ENCODE data around the gene IMMP2L. TPM values are rescaled to one million over a fixed set of nuclear protein-coding genes. Genes with fewer than 3 reads are reported as not detected.

Gene IMMP2L
- total RNA-seq, 1 donor from 2014 or later: 31.9 TPM

- H3K27me3 Mint-ChIP-seq: no peaks in the 10 kb centered on the region
- POLR2A ChIA-PET: interaction anchor here (0.9 kb wide), 1 partner anchor 15 kb away, joined by 5 read pairs; no protein-coding TSS in a partner anchor
- no peak overlapping the region for H3K4me3 Mint-ChIP-seq
- no peak for DNase-seq
- peaks cover 8% of the 10 kb centered on the region for H3K4me1 Mint-ChIP-seq
- no peaks in the 10 kb centered on the region for H3K36me3 Mint-ChIP-seq (ENCODE audit: low read depth)
- intact Hi-C loops (cut with micrococcal nuclease): no loop called here
- no peak for ATAC-seq (ENCODE audit: low read depth)
- no peak overlapping the region for H3K27ac Mint-ChIP-seq
- CTCF ChIA-PET: no interaction called here
- H3K9me3 Mint-ChIP-seq: no peaks in the 10 kb centered on the region
- TF ChIP-seq CTCF (IDR thresholded peaks at IDR 0.05): no peak
These were observed 533.1 kb downstream of the IMMP2L start for GRCh38 chr7:111029141-111029572.

DNA sequence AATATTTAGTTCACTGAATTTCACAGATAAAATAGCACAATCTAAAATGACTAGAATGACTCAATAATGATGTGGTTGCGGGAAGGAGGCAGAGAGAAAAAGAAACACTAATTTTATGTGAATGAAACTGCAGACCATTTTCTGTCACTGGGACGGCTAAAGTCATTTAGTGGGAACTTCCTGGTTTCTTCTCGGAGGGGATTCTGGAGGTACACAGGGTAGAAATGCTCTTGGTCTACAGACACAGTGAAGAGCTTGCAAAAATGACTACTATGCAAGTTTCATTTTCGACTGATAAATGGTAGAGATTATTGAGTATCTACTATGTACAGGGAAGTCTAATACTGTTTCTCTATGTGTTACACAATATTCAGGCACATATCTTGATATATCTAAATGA, 534.9 kb downstream of the IMMP2L start:
- H3K27me3 Mint-ChIP-seq: no peaks in the 10 kb centered on the region
- H3K4me1 Mint-ChIP-seq: peaks cover 8% of the 10 kb centered on the region
- ChIA-PET POLR2A (no interaction called here), CTCF (no interaction called here)
- H3K4me3 Mint-ChIP-seq: no peak overlapping the region
- no peak overlapping the region for H3K27ac Mint-ChIP-seq
- no peaks in the 10 kb centered on the region for H3K9me3 Mint-ChIP-seq
- DNase-seq: no peak
- intact Hi-C loops (cut with micrococcal nuclease): no loop called here
- H3K36me3 Mint-ChIP-seq (ENCODE audit: low read depth): no peaks in the 10 kb centered on the region
- TF ChIP-seq CTCF (IDR thresholded peaks at IDR 0.05): no peak
- no peak for ATAC-seq (ENCODE audit: low read depth)

GRCh38 chr7:111026806-111027205, 535.5 kb downstream of the IMMP2L start:
- ATAC-seq (ENCODE audit: low read depth) (no peak), DNase-seq (no peak)
- ChIA-PET CTCF (interaction anchor here (0.7 kb wide), 1 partner anchor 10 kb away, joined by 3 read pairs; no protein-coding TSS in a partner anchor), POLR2A (no interaction called here)
- no peaks in the 10 kb centered on the region for H3K9me3 Mint-ChIP-seq
- H3K4me3 Mint-ChIP-seq: no peak overlapping the region
- H3K36me3 Mint-ChIP-seq (ENCODE audit: low read depth): peaks cover 2% of the 10 kb centered on the region
- H3K4me1 Mint-ChIP-seq: peaks cover 8% of the 10 kb centered on the region
- H3K27me3 Mint-ChIP-seq: no peaks in the 10 kb centered on the region
- TF ChIP-seq CTCF (IDR thresholded peaks at IDR 0.05): no peak
- intact Hi-C loops (cut with micrococcal nuclease): no loop called here
- H3K27ac Mint-ChIP-seq: no peak overlapping the region

DNA sequence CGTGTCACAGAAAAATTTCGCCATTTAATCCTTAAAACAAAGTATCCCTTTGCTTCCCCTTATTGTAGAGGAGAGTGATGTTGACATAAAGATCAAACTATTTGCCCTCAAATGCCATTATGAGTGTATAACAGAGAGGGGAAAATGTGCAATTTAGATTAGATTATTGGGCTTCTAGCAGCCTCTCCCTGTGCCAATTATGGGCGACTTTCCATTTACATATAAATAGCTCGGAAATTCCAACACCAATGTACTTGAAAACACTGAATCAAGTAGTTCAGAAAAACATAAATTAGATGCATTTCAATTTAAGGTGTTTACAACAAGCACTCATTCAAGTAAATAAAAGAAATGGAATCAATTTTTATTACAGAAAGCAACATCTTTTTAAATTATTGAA, 535.9 kb downstream of the IMMP2L start:
- no peak for TF ChIP-seq CTCF (IDR thresholded peaks at IDR 0.05)
- peaks cover under 1% of the 10 kb centered on the region for H3K9me3 Mint-ChIP-seq
- CTCF ChIA-PET: interaction anchor here (0.7 kb wide), 1 partner anchor 9 kb away, joined by 3 read pairs; no protein-coding TSS in a partner anchor
- no peak overlapping the region for H3K4me3 Mint-ChIP-seq
- ATAC-seq (ENCODE audit: low read depth) (no peak), DNase-seq (no peak)
- intact Hi-C loops (cut with micrococcal nuclease): no loop called here
- H3K36me3 Mint-ChIP-seq (ENCODE audit: low read depth): peaks cover 3% of the 10 kb centered on the region
- peaks cover 8% of the 10 kb centered on the region for H3K4me1 Mint-ChIP-seq
- no peak overlapping the region for H3K27ac Mint-ChIP-seq
- no peaks in the 10 kb centered on the region for H3K27me3 Mint-ChIP-seq
- POLR2A ChIA-PET: no interaction called here

DNA sequence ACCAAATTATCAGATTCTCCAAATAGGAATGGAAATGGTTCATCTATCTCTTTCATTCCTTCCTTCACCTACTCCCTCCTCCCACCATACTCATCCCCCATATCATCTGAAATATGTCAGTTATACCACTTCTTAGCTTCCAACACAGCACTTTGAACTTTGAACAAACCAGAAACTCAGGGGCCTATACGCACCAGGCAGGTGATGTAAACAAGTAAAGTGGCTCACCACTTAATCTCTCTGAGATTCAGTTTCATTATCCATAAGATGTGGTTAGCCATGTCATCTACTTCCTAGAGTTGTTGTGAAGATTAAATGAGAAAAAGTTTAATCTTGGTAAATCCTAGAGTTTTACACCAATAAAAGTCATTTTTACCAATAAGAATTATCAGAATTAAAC, 537.3 kb downstream of the IMMP2L start:
- no peak for DNase-seq
- Mint-ChIP-seq H3K4me1 (peaks cover 6% of the 10 kb centered on the region), H3K27ac (no peak overlapping the region), H3K36me3 (ENCODE audit: low read depth) (peaks cover 3% of the 10 kb centered on the region), H3K27me3 (no peaks in the 10 kb centered on the region), H3K9me3 (peaks cover 3% of the 10 kb centered on the region), H3K4me3 (no peak overlapping the region)
- CTCF ChIA-PET: no interaction called here
- no peak for ATAC-seq (ENCODE audit: low read depth)
- intact Hi-C loops (cut with micrococcal nuclease): loop anchor here (2.0 kb wide), 1 partner anchor 14 kb away; no protein-coding TSS in a partner anchor
- TF ChIP-seq CTCF (IDR thresholded peaks at IDR 0.05): no peak
- POLR2A ChIA-PET: no interaction called here
